GM12878 (cell line): Measurements from ENCODE around the gene TMEM63B. TPM values are rescaled to one million over a fixed set of nuclear protein-coding genes. Genes with fewer than 3 reads are reported as not detected.

Experiments used
- ATAC-seq: fragments of 200-7000 bp; cut with Tn5 transposase; 3 replicates; pipeline ENCODE4 v1.9.1; 2020; ENCODE audit warnings: mild to moderate bottlenecking, moderate library complexity
- BruUV-seq: library from RNA; stranded (reverse); fragments of 400-500 nt; replicated peaks from 2 replicates; lab custom pipeline; 2021; lab: Mats Ljungman, UMichigan
- CTCF ChIA-PET: fragments of 300-600 bp; sonication (Branson Sonifier 250); formaldehyde crosslinking; extraction: SDS; loops from one replicate; lab custom pipeline; 2021; ENCODE audit warnings: inconsistent platforms; lab: Yijun Ruan, JAX
- POLR2A ChIA-PET: fragments of 350-600 bp; formaldehyde crosslinking; extraction: SDS; loops from one replicate; lab custom pipeline; 2021; ENCODE audit warnings: inconsistent platforms; lab: Charles Lee
- RAD21 ChIA-PET: fragments of 300-600 bp; sonication (Branson Sonifier 250); formaldehyde crosslinking; loops from one replicate; lab custom pipeline; 2023; ENCODE audit warnings: antibody characterized with exemption; ENCODE audit not compliant: unreplicated experiment; lab: Charles Lee
- SMC1A ChIA-PET: fragments of 300-600 bp; sonication (Branson Sonifier 250); formaldehyde crosslinking; loops from one replicate; lab custom pipeline; 2023; ENCODE audit not compliant: unreplicated experiment, uncharacterized antibody; lab: Charles Lee
- DNase-seq: peaks from one replicate; pipeline ENCODE4 v3.0.0-alpha.2; 2011; ENCODE audit warnings: low read depth, low spot score
- FAIRE-seq: peaks from 3 replicates; lab custom pipeline; 2011; peaks lifted over from hg19 to GRCh38; lab: Jason Lieb, UNC
- H2AFZ ChIP-seq: 2 replicates; pipeline ENCODE4 v1.6.0; 2011; ENCODE audit warnings: low read depth, low read length, control low read depth; ENCODE audit not compliant: control insufficient read depth
- H3K27ac ChIP-seq: 2 replicates; pipeline ENCODE4 v1.5.1; 2011; ENCODE audit warnings: control low read depth; ENCODE audit not compliant: control insufficient read depth, insufficient read depth
- H3K27me3 ChIP-seq, 2 experiments: replicated peaks in 1 of 2; 2 replicates each; pipeline versions ENCODE4 v1.6.0 to v1.6.1; 2011; ENCODE audit warnings: low read length in 1 of 2; ENCODE audit not compliant: control insufficient read depth in 2 of 2, insufficient read depth in 2 of 2
- H3K36me3 ChIP-seq, 2 experiments: 2 replicates each; pipeline ENCODE4 v1.5.1; 2011; ENCODE audit warnings: low read length in 1 of 2; ENCODE audit not compliant: control insufficient read depth in 2 of 2, insufficient read depth in 2 of 2
- H3K4me1 ChIP-seq: 2 replicates; pipeline ENCODE4 v1.6.1; 2011; ENCODE audit warnings: mild to moderate bottlenecking, low read length, moderate library complexity, mixed read lengths; ENCODE audit not compliant: control insufficient read depth, insufficient read depth
- H3K4me2 ChIP-seq: 2 replicates; pipeline ENCODE4 v1.6.0; 2011; ENCODE audit warnings: control low read depth; ENCODE audit not compliant: control insufficient read depth, insufficient read depth
- H3K4me3 ChIP-seq: fragments of 200-600 bp; sonication (generic); 2 replicates; pipeline ENCODE4 v1.5.1; 2016
- H3K79me2 ChIP-seq: 2 replicates; pipeline ENCODE4 v1.6.0; 2011; ENCODE audit warnings: low read length; ENCODE audit not compliant: control insufficient read depth, insufficient read depth
- H3K9ac ChIP-seq: 2 replicates; pipeline ENCODE4 v1.8.0; 2011; ENCODE audit warnings: low read length, control low read depth, mixed read lengths; ENCODE audit not compliant: control insufficient read depth, insufficient read depth
- H3K9me3 ChIP-seq: replicated peaks from 3 replicates; pipeline ENCODE4 v1.5.1; 2011; ENCODE audit warnings: mild to moderate bottlenecking, low read length; ENCODE audit not compliant: control insufficient read depth, insufficient read depth
- H4K20me1 ChIP-seq: 2 replicates; pipeline ENCODE4 v1.6.0; 2011; ENCODE audit not compliant: control insufficient read depth, insufficient read depth
- NFXL1 ChIP-seq: fragments of 450-650 bp; IDR thresholded peaks from 2 replicates; pipeline ENCODE4 v1.6.1; 2017; ENCODE audit warnings: antibody characterized with exemption, mild to moderate bottlenecking, borderline replicate concordance
- POLR2A ChIP-seq: IDR thresholded peaks from 2 replicates; pipeline ENCODE4 v1.6.1; 2011; ENCODE audit warnings: low read depth, mild to moderate bottlenecking, low read length
- ZSCAN29 ChIP-seq: fragments of 450-650 bp; IDR thresholded peaks from 2 replicates; pipeline ENCODE4 v1.6.1; 2017; ENCODE audit warnings: mild to moderate bottlenecking, moderate library complexity
- WGBS: methylation state at CpG from one replicate; pipeline ENCODE4 v1.1.6; 2016; ENCODE audit warnings: low lambda C conversion rate; ENCODE audit not compliant: insufficient replicate concordance, insufficient coverage; ENCODE audit errors: missing lambda C conversion rate; 5-methylcytosine and 5-hydroxymethylcytosine counted together
- in situ Hi-C: fragments of 300-500 bp; cut with MboI; formaldehyde crosslinking; loops from 9 replicates; pipeline ENCODE4 v1.14.3; 2018; ENCODE audit warnings: mixed read lengths
- intact Hi-C: fragments of 100-400 bp; cut with micrococcal nuclease; formaldehyde crosslinking; loops from one replicate; pipeline ENCODE4 v1.14.2; 2022; ENCODE audit not compliant: unreplicated experiment
- polyA plus RNA-seq, 11 experiments: library from polyadenylated mRNA; depleted of rRNA in 4 of 11; unstranded in 6 of 11; stranded (reverse) in 5 of 11; fragments of >200 nt; fragmentation: Nextera tagmentation in 4 of 11; fragmentation: Illumina TruSeq in 1 of 11; extraction: Ambion mirVana in 4 of 11; extraction: Trizol in 1 of 11; gene quantifications; 1 replicate in 1 of 11; 2 replicates in 10 of 11; pipeline versions ENCODE4 v1.2.1 to v1.2.3, GENCODE V29; 2011 to 2016; ENCODE audit warnings: inconsistent platforms in 2 of 11, missing spikeins in 2 of 11, low read depth in 1 of 11
- total RNA-seq, 4 experiments: library from RNA; depleted of rRNA in 3 of 4; stranded (reverse); fragments of >200 nt in 3 of 4; fragmentation: Illumina TruSeq in 1 of 4; extraction: Trizol in 1 of 4; gene quantifications; 2 replicates each; pipeline versions ENCODE4 v1.2.1 to v1.2.3, GENCODE V29; 2013 to 2021

The TMEM63B gene
- total and polyA plus RNA-seq, 10 of the 15 experiments (the other 5 are each of a cell fraction or from before 2014, with no cell fraction given): 0.09 to 15.0 (median 7.1) TPM; not detected in 1

DNA sequence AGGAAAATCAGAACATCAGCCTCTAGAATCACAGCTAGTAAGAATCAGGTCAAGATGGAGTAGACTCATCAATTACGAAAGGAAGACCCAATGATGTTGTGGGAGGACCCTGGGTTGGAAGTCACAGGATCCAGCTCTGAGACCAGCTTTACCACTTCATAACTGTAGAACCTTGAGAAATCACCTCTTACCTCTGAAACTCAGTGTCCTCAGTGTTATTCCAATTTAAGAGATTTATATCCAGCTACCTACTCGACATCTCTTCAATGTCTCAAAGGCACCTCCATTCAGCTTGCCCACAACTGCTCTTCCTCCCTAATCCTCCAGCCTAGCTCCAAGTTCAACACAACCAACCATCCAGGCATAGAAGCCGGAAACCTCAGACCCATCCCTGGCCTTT, 16.4 kb upstream of the TMEM63B start:
- CTCF ChIA-PET: interaction anchor here (0.6 to 2.4 kb wide), 8 partner anchors 13 to 337 kb away, joined by 3 to 19 read pairs (median 4); no protein-coding TSS in a partner anchor
- H3K4me3 ChIP-seq: no peak overlapping the region

GRCh38 chr6:44111434-44112417, 15.6 kb upstream of the TMEM63B start:
- BruUV-seq: TSS peak; percentile 12
- SMC1A ChIA-PET: interaction anchor here (0.9 to 1.9 kb wide), 3 partner anchors 10 to 155 kb away, joined by 3 to 5 read pairs (median 3); no protein-coding TSS in a partner anchor
- no peak overlapping the region for H3K27ac ChIP-seq
- ATAC-seq (no peak), DNase-seq (no peak), FAIRE-seq (no peak)
- TF ChIP-seq ZSCAN29: no peak
- H2AFZ ChIP-seq: no peak overlapping the region
- intact Hi-C loops: no loop called here
- H4K20me1 ChIP-seq: no peaks in the 10 kb centered on the region
- no peaks in the 10 kb centered on the region for H3K4me1 ChIP-seq
- RAD21 ChIA-PET: interaction anchor here (0.6 to 0.8 kb wide), 2 partner anchors 15 to 27 kb away, joined by 3 to 4 read pairs; no protein-coding TSS in a partner anchor
- CTCF ChIA-PET: interaction anchor here (0.8 to 2.4 kb wide), 8 partner anchors 10 to 338 kb away, joined by 3 to 19 read pairs (median 4); no protein-coding TSS in a partner anchor
- 63% methylated on average over 6 of the region's 6 CpGs for WGBS
- no peak overlapping the region for H3K4me3 ChIP-seq
- H3K9ac ChIP-seq: no peak overlapping the region
- H3K36me3 ChIP-seq: peaks cover 23 to 35% of the 10 kb centered on the region in 2 experiments
- H3K79me2 ChIP-seq: peaks cover 8% of the 10 kb centered on the region
- no peak overlapping the region for H3K4me2 ChIP-seq
- in situ Hi-C loops: no loop called here
- no peaks in the 10 kb centered on the region for H3K27me3 ChIP-seq
- POLR2A ChIA-PET: interaction anchor here (0.6 kb wide), 1 partner anchor 150 kb away, joined by 4 read pairs; no protein-coding TSS in a partner anchor
- H3K9me3 ChIP-seq: no peaks in the 10 kb centered on the region

More for the DNA sequence above, 16.4 kb upstream of the TMEM63B start:
- in situ Hi-C loops: no loop called here
- SMC1A ChIA-PET: interaction anchor here (0.9 to 1.9 kb wide), 3 partner anchors 11 to 156 kb away, joined by 3 to 5 read pairs (median 3); no protein-coding TSS in a partner anchor
- intact Hi-C loops: no loop called here
- TF ChIP-seq NFXL1 (no peak), POLR2A (no peak)
- POLR2A ChIA-PET: no interaction called here
- Histone ChIP-seq H3K36me3 (peaks cover 23 to 36% of the 10 kb centered on the region in 2 experiments), H3K27ac (no peak overlapping the region), H3K9me3 (no peaks in the 10 kb centered on the region), H3K4me2 (no peak overlapping the region), H2AFZ (no peak overlapping the region), H3K79me2 (peaks cover 2% of the 10 kb centered on the region; the same call in 1 of the 2 replicates), H4K20me1 (no peaks in the 10 kb centered on the region), H3K9ac (no peak overlapping the region), H3K27me3 (no peaks in the 10 kb centered on the region), H3K4me1 (no peaks in the 10 kb centered on the region)
- RAD21 ChIA-PET: interaction anchor here (0.8 kb wide), 1 partner anchor 15 kb away, joined by 3 read pairs; no protein-coding TSS in a partner anchor
- FAIRE-seq (no peak), DNase-seq (no peak), ATAC-seq (no peak)
- WGBS: 100% methylated on average over 3 of the region's 3 CpGs
- no TSS peak for BruUV-seq
